CD4-positive, alpha-beta memory T cell (primary cell): ENCODE measurements around the gene MED23. TPM values are rescaled to one million over a fixed set of nuclear protein-coding genes. Genes with fewer than 3 reads are reported as not detected.

ENCODE experiments used
- CTCF ChIA-PET: fragments of 350-600 bp; sonication (Branson Sonifier 250); formaldehyde crosslinking; loops from one replicate; lab custom pipeline; 2021; ENCODE audit warnings: inconsistent platforms; ENCODE audit not compliant: partially characterized antibody; lab: Charles Lee
- POLR2A ChIA-PET: fragments of 350-600 bp; sonication (Branson Sonifier 250); formaldehyde crosslinking; loops from one replicate; lab custom pipeline; 2021; ENCODE audit not compliant: partially characterized antibody; lab: Charles Lee
- DNase-seq, 5 donors: peaks; one replicate each; pipeline versions ENCODE4 v3.0.0 to v3.0.0-alpha.2; 2020 to 2022; ENCODE audit warnings: mixed read lengths in 1 of 5
- H3K27ac ChIP-seq: one replicate; pipeline ENCODE4 v1.7.0; 2013; ENCODE audit warnings: low read depth, low read length
- H3K27me3 ChIP-seq: 2 replicates; pipeline ENCODE4 v1.7.0; 2013; ENCODE audit warnings: mild to moderate bottlenecking, low read length, moderate library complexity; ENCODE audit not compliant: insufficient read depth
- H3K36me3 ChIP-seq: 2 replicates; pipeline ENCODE4 v1.7.0; 2013; ENCODE audit warnings: mild to moderate bottlenecking, low read length, moderate library complexity; ENCODE audit not compliant: insufficient read depth
- H3K4me1 ChIP-seq: 2 replicates; pipeline ENCODE4 v1.7.0; 2013; ENCODE audit warnings: mild to moderate bottlenecking, low read length, moderate library complexity; ENCODE audit not compliant: insufficient read depth
- H3K4me3 ChIP-seq, 2 donors: one replicate each; pipeline ENCODE4 v1.7.0; 2013; ENCODE audit warnings: low read length in 2 of 2, mild to moderate bottlenecking in 1 of 2
- H3K9me3 ChIP-seq, 2 donors: one replicate each; pipeline ENCODE4 v1.7.0; 2013; ENCODE audit warnings: low read length in 2 of 2, control low read depth in 1 of 2; ENCODE audit not compliant: control insufficient read depth in 1 of 2
- H3K27ac Mint-ChIP-seq, 7 donors: one replicate each; pipeline ENCODE4 v1.8.0; 2020 to 2021; ENCODE audit warnings: mixed read lengths in 7 of 7, mild to moderate bottlenecking in 6 of 7, inconsistent platforms in 3 of 7, moderate library complexity in 3 of 7
- H3K27me3 Mint-ChIP-seq, 2 donors: one replicate each; pipeline ENCODE4 v1.8.0; 2020 to 2021; ENCODE audit warnings: mixed read lengths in 2 of 2
- H3K36me3 Mint-ChIP-seq, 2 donors: one replicate each; pipeline ENCODE4 v1.8.0; 2020 to 2021; ENCODE audit warnings: mixed read lengths in 2 of 2, inconsistent platforms in 1 of 2, mild to moderate bottlenecking in 1 of 2
- H3K4me1 Mint-ChIP-seq, 4 donors: one replicate each; pipeline ENCODE4 v1.8.0; 2020 to 2021; ENCODE audit warnings: mixed read lengths in 4 of 4, mild to moderate bottlenecking in 1 of 4
- H3K4me3 Mint-ChIP-seq, 8 donors: one replicate each; pipeline ENCODE4 v1.8.0; 2020 to 2021; ENCODE audit warnings: mixed read lengths in 8 of 8, mild to moderate bottlenecking in 7 of 8, moderate library complexity in 6 of 8, inconsistent platforms in 3 of 8
- H3K9me3 Mint-ChIP-seq, 8 donors: one replicate each; pipeline ENCODE4 v1.8.0; 2020 to 2021; ENCODE audit warnings: mixed read lengths in 8 of 8, mild to moderate bottlenecking in 5 of 8, inconsistent platforms in 3 of 8, moderate library complexity in 1 of 8
- intact Hi-C: fragments of 100-400 bp; cut with micrococcal nuclease; formaldehyde crosslinking; loops from one replicate; pipeline ENCODE4 v1.15.1; 2023
- polyA plus RNA-seq, 2 donors: library from polyadenylated mRNA; unstranded; fragments of 300-500 nt; fragmentation: Illumina TruSeq; gene quantifications; one replicate each; pipeline ENCODE4 v1.2.3, GENCODE V29; 2021
- total RNA-seq, 2 experiments: library from RNA; stranded (reverse); gene quantifications; one replicate each; pipeline ENCODE4 v1.2.3, GENCODE V29; 2021

MED23 gene
- total and polyA plus RNA-seq, 4 experiments from 2014 or later, result 10.9 to 56.4 (median 35.8) TPM

GRCh38 chr6:131657630-131658111 lies 29.6 kb upstream of the MED23 start:
- Histone ChIP-seq H3K9me3 (no peaks in the 10 kb centered on the region), H3K27ac (no peak overlapping the region), H3K4me1 (no peaks in the 10 kb centered on the region), H3K36me3 (no peaks in the 10 kb centered on the region), H3K4me3 (no peak overlapping the region), H3K27me3 (no peaks in the 10 kb centered on the region)
- Mint-ChIP-seq H3K4me1 (no peaks in the 10 kb centered on the region), H3K27ac (no peak overlapping the region), H3K4me3 (no peak overlapping the region), H3K9me3 (peaks cover 0 to 2% (median 0%) of the 10 kb centered on the region in 8 donors), H3K36me3 (peaks cover 0 to under 1% of the 10 kb centered on the region in 2 donors), H3K27me3 (peaks cover 0 to 3% of the 10 kb centered on the region in 2 donors)
- intact Hi-C loops, result no loop called here
- ChIA-PET CTCF (no interaction called here), POLR2A (no interaction called here)
- no peak for DNase-seq

- Histone ChIP-seq H3K4me3 (no peak overlapping the region), H3K27ac (no peak overlapping the region), H3K9me3 (no peaks in the 10 kb centered on the region), H3K36me3 (no peaks in the 10 kb centered on the region), H3K27me3 (no peaks in the 10 kb centered on the region), H3K4me1 (no peaks in the 10 kb centered on the region)
- intact Hi-C loops, result no loop called here
- Mint-ChIP-seq H3K4me1 (no peaks in the 10 kb centered on the region), H3K27me3 (peaks cover 0 to 3% of the 10 kb centered on the region in 2 donors), H3K9me3 (peaks cover 0 to 2% (median 0%) of the 10 kb centered on the region in 8 donors), H3K27ac (no peak overlapping the region), H3K4me3 (no peak overlapping the region), H3K36me3 (peaks cover 0 to 5% of the 10 kb centered on the region in 2 donors)
- POLR2A ChIA-PET, result no interaction called here
- DNase-seq, result no peak
- CTCF ChIA-PET, result no interaction called here
These were observed 29.2 kb upstream of the MED23 start for GRCh38 chr6:131657222-131657621.

DNA sequence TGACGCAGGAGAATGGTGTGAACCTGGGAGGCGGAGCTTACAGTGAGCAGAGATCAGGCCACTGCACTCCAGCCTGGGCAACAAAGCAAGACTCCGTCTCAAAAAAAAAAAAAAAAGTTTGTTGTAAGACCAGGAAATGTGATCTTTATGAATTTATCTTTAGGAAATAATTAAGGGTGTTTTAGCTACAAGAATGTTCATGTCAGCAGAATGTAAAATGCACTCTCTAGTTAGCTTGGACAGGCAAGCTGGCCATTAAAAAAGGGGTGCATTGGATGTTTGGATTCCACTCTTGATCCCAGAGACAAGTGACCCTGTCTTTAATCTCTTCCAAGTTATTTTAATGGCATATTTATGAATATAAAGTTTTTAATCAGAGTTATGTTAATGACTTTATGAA lies 28.6 kb upstream of the MED23 start:
- H3K4me3 ChIP-seq, result no peak overlapping the region
- peaks cover 0 to 3% of the 10 kb centered on the region in 2 donors for H3K27me3 Mint-ChIP-seq

GRCh38 chr6:131655951-131656350 lies 27.9 kb upstream of the MED23 start:
- no peaks in the 10 kb centered on the region for H3K36me3 ChIP-seq
- Mint-ChIP-seq H3K36me3 (peaks cover 0 to 5% of the 10 kb centered on the region in 2 donors), H3K27me3 (peaks cover 0 to 3% of the 10 kb centered on the region in 2 donors), H3K27ac (no peak overlapping the region), H3K9me3 (peaks cover 0 to 2% (median 0%) of the 10 kb centered on the region in 8 donors), H3K4me1 (no peaks in the 10 kb centered on the region), H3K4me3 (no peak overlapping the region)
- no peaks in the 10 kb centered on the region for H3K4me1 ChIP-seq
- ChIA-PET POLR2A (no interaction called here), CTCF (interaction anchor here (2.1 kb wide), 1 partner anchor 28 kb away, joined by 8 read pairs; the partner anchor contains the start of gene MED23)
- no peak overlapping the region for H3K27ac ChIP-seq
- H3K27me3 ChIP-seq, result no peaks in the 10 kb centered on the region
- H3K9me3 ChIP-seq, result no peaks in the 10 kb centered on the region
- DNase-seq, result no peak
- H3K4me3 ChIP-seq, result no peak overlapping the region
- intact Hi-C loops, result no loop called here

More for the DNA sequence above, 28.6 kb upstream of the MED23 start:
- no peaks in the 10 kb centered on the region for H3K4me1 ChIP-seq
- H3K27me3 ChIP-seq, result no peaks in the 10 kb centered on the region
- DNase-seq, result no peak
- CTCF ChIA-PET, result no interaction called here
- Mint-ChIP-seq H3K9me3 (peaks cover 0 to 2% (median 0%) of the 10 kb centered on the region in 8 donors), H3K27ac (no peak overlapping the region), H3K36me3 (peaks cover 0 to 5% of the 10 kb centered on the region in 2 donors), H3K4me1 (no peaks in the 10 kb centered on the region), H3K4me3 (no peak overlapping the region)
- H3K9me3 ChIP-seq, result no peaks in the 10 kb centered on the region
- no peaks in the 10 kb centered on the region for H3K36me3 ChIP-seq
- POLR2A ChIA-PET, result no interaction called here
- H3K27ac ChIP-seq, result no peak overlapping the region
- intact Hi-C loops, result no loop called here

DNA sequence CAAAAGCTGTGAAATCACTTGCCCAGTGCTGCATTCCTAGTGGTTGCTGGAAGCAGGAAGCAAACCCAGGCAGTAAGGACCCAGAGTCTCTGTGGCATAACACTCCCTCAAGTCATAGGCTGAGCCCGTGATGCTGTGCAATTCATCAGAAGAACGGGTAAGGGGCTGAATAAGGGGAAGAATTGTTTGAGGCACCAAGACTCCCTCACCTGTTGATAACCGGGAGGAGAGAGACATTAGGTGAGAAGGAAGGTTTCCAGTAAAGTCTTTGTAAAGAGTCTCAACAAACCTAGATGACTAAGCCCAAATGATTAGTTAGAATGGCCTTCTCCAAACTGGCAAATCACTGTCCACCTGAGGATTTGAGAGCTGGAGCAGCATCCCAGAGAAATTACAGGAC lies 27.3 kb upstream of the MED23 start:
- H3K4me1 Mint-ChIP-seq, result no peaks in the 10 kb centered on the region
- no peak overlapping the region for H3K27ac Mint-ChIP-seq
- CTCF ChIA-PET, result interaction anchor here (1.3 to 2.1 kb wide), 2 partner anchors 27 to 784 kb away, joined by 3 to 8 read pairs; partner anchors contain the start of gene MED23

GRCh38 chr6:131654326-131654725 lies 26.3 kb upstream of the MED23 start:
- peaks cover 2 to 3% of the 10 kb centered on the region in 2 donors for H3K27me3 Mint-ChIP-seq
- Histone ChIP-seq H3K27me3 (no peaks in the 10 kb centered on the region), H3K27ac (no peak overlapping the region), H3K9me3 (no peaks in the 10 kb centered on the region), H3K4me1 (no peaks in the 10 kb centered on the region), H3K36me3 (no peaks in the 10 kb centered on the region), H3K4me3 (no peak overlapping the region)
- CTCF ChIA-PET, result interaction anchor here (1.1 to 2.1 kb wide), 3 partner anchors 14 to 783 kb away, joined by 3 to 8 read pairs (median 3); partner anchors contain the start of gene MED23
- peaks cover 0 to 2% (median 0%) of the 10 kb centered on the region in 8 donors for H3K9me3 Mint-ChIP-seq
- H3K4me3 Mint-ChIP-seq, result no peak overlapping the region
- H3K4me1 Mint-ChIP-seq, result no peaks in the 10 kb centered on the region
- H3K36me3 Mint-ChIP-seq, result peaks cover 0 to 5% of the 10 kb centered on the region in 2 donors
- intact Hi-C loops, result no loop called here
- no peak for DNase-seq
- no peak overlapping the region for H3K27ac Mint-ChIP-seq
- POLR2A ChIA-PET, result no interaction called here

More for the DNA sequence above, 27.3 kb upstream of the MED23 start:
- Histone ChIP-seq H3K4me1 (no peaks in the 10 kb centered on the region), H3K36me3 (no peaks in the 10 kb centered on the region), H3K27ac (no peak overlapping the region), H3K4me3 (no peak overlapping the region), H3K27me3 (no peaks in the 10 kb centered on the region), H3K9me3 (no peaks in the 10 kb centered on the region)
- Mint-ChIP-seq H3K4me3 (no peak overlapping the region), H3K27me3 (peaks cover 0 to 3% of the 10 kb centered on the region in 2 donors), H3K36me3 (peaks cover 0 to 5% of the 10 kb centered on the region in 2 donors), H3K9me3 (peaks cover 0 to 2% (median 0%) of the 10 kb centered on the region in 8 donors)
- POLR2A ChIA-PET, result no interaction called here
- intact Hi-C loops, result no loop called here
- no peak for DNase-seq

DNA sequence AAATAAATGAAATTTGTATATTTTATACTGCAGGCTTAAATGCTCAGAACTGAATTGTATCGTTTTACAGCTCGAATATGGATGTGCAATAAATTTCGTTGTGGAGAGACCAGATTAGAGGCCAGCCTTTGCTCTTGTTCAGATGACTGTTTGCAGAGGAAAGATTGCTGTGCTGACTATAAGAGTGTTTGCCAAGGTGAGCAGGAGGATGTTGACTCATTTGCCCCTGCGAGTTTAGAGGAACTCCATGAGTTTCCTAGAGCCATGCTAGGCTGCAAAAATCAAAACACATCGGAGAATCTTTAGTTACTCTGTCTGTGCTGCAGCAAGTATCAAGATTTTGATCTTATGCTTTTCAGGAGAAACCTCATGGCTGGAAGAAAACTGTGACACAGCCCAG lies 24.4 kb upstream of the MED23 start:
- H3K4me1 Mint-ChIP-seq, result no peaks in the 10 kb centered on the region
- no peaks in the 10 kb centered on the region for H3K36me3 ChIP-seq
- H3K27me3 Mint-ChIP-seq, result peaks cover 2 to 3% of the 10 kb centered on the region in 2 donors
- intact Hi-C loops, result no loop called here
- POLR2A ChIA-PET, result no interaction called here
- no peak overlapping the region for H3K27ac ChIP-seq
- H3K9me3 ChIP-seq, result no peaks in the 10 kb centered on the region
- no peaks in the 10 kb centered on the region for H3K4me1 ChIP-seq
- H3K4me3 ChIP-seq, result no peak overlapping the region
- no peak overlapping the region for H3K4me3 Mint-ChIP-seq
- peaks cover 0 to 5% of the 10 kb centered on the region in 2 donors for H3K36me3 Mint-ChIP-seq
- peaks cover 0 to 2% (median 0%) of the 10 kb centered on the region in 8 donors for H3K9me3 Mint-ChIP-seq
- no peak for DNase-seq
- CTCF ChIA-PET, result no interaction called here
- H3K27ac Mint-ChIP-seq, result no peak overlapping the region
- H3K27me3 ChIP-seq, result no peaks in the 10 kb centered on the region
